Neural cell (in vitro differentiated cells): ENCODE data around the gene SLIT3. TPM values are rescaled to one million over a fixed set of nuclear protein-coding genes. Genes with fewer than 3 reads are reported as not detected.
"Not testable (repeated sequence)": the region's sequence is repeated elsewhere in the genome, so short reads cannot be mapped to it uniquely, and the experiment has no call there.

Experiments used
- H2AFZ ChIP-seq: fragments of 200-600, 300-800 bp; sonication (generic), shearing (Covaris generic); 2 replicates; pipeline ENCODE4 v1.6.0; 2014; ENCODE audit warnings: low read depth, mild to moderate bottlenecking, antibody characterized with exemption, low read length, moderate library complexity
- H3F3A ChIP-seq: fragments of 200-600 bp; shearing (Covaris generic); 2 replicates; pipeline ENCODE4 v1.6.1; 2016; ENCODE audit warnings: mild to moderate bottlenecking, moderate library complexity, mixed read lengths, antibody characterized with exemption, low read length; ENCODE audit not compliant: insufficient read depth, poor library complexity, severe bottlenecking
- H3K27ac ChIP-seq: fragments of 200-600, 300-800 bp; sonication (generic), shearing (Covaris generic); 2 replicates; pipeline ENCODE4 v1.5.1; 2014; ENCODE audit warnings: mild to moderate bottlenecking, low read length, moderate library complexity
- H3K27me3 ChIP-seq: fragments of 300-800, 200-600 bp; sonication (generic), shearing (Covaris generic); 2 replicates; pipeline ENCODE4 v1.6.0; 2014; ENCODE audit warnings: mild to moderate bottlenecking, low read depth, low read length, moderate library complexity; ENCODE audit not compliant: insufficient read depth
- H3K36me3 ChIP-seq: fragments of 300-800, 200-600 bp; sonication (generic), shearing (Covaris generic); 2 replicates; pipeline ENCODE4 v1.5.1; 2014; ENCODE audit warnings: mild to moderate bottlenecking, antibody characterized with exemption, low read length, moderate library complexity; ENCODE audit not compliant: insufficient read depth
- H3K4me2 ChIP-seq: fragments of 300-800, 200-600 bp; sonication (generic), shearing (Covaris generic); 2 replicates; pipeline ENCODE4 v1.6.0; 2014; ENCODE audit warnings: mild to moderate bottlenecking, low read length
- H3K4me3 ChIP-seq: fragments of 300-800, 200-600 bp; sonication (generic), shearing (Covaris generic); 2 replicates; pipeline ENCODE4 v1.5.1; 2014; ENCODE audit warnings: mild to moderate bottlenecking, low read length, moderate library complexity
- H3K79me2 ChIP-seq: fragments of 200-600 bp; shearing (Covaris generic); replicated peaks from 2 replicates; pipeline ENCODE4 v1.6.0; 2014; ENCODE audit warnings: mild to moderate bottlenecking, low read length, moderate library complexity; ENCODE audit not compliant: insufficient read depth
- H3K9ac ChIP-seq: fragments of 300-800, 200-600 bp; sonication (generic), shearing (Covaris generic); 2 replicates; pipeline ENCODE4 v1.6.1; 2016; ENCODE audit warnings: mild to moderate bottlenecking, low read length, mixed read lengths
- H3K9me2 ChIP-seq: fragments of 200-600 bp; shearing (Covaris generic); 2 replicates; pipeline ENCODE4 v1.6.1; 2016; ENCODE audit warnings: mild to moderate bottlenecking, low read length, mixed read lengths; ENCODE audit not compliant: insufficient read depth
- H3K9me3 ChIP-seq: fragments of 200-600, 300-800 bp; sonication (generic), shearing (Covaris generic); 2 replicates; pipeline ENCODE4 v1.6.1; 2016; ENCODE audit warnings: mild to moderate bottlenecking, mixed run types, low read length, moderate library complexity, mixed read lengths
- H4K20me1 ChIP-seq: fragments of 200-600 bp; shearing (Covaris generic); 2 replicates; pipeline ENCODE4 v1.6.1; 2016; ENCODE audit warnings: mild to moderate bottlenecking, mixed run types; ENCODE audit not compliant: insufficient read depth
- EP300 ChIP-seq: fragments of 450-650 bp; conservative IDR thresholded peaks from 2 replicates; pipeline ENCODE4 v1.6.1; 2014; ENCODE audit warnings: antibody characterized with exemption, mild to moderate bottlenecking, moderate library complexity; ENCODE audit not compliant: poor library complexity, severe bottlenecking
- EZH2 ChIP-seq: fragments of 200-600, 300-800 bp; shearing (Covaris generic), sonication (generic); IDR thresholded peaks from 2 replicates; pipeline ENCODE4 v1.6.1; 2014; ENCODE audit warnings: antibody characterized with exemption, low read length, borderline replicate concordance, mild to moderate bottlenecking; ENCODE audit not compliant: insufficient read depth, poor library complexity, severe bottlenecking
- MXI1 ChIP-seq: fragments of 450-650 bp; conservative IDR thresholded peaks from 2 replicates; pipeline ENCODE4 v1.6.1; 2014; ENCODE audit warnings: antibody characterized with exemption, mild to moderate bottlenecking; ENCODE audit not compliant: poor library complexity, severe bottlenecking
- POLR2AphosphoS5 ChIP-seq: IDR thresholded peaks from 2 replicates; pipeline ENCODE4 v1.6.1; 2012
- RAD21 ChIP-seq: fragments of 450-650 bp; conservative IDR thresholded peaks from 2 replicates; pipeline ENCODE4 v1.6.1; 2014; ENCODE audit warnings: antibody characterized with exemption, mild to moderate bottlenecking, moderate library complexity
- SMC3 ChIP-seq: fragments of 450-650 bp; conservative IDR thresholded peaks from 2 replicates; pipeline ENCODE4 v1.6.1; 2014; ENCODE audit warnings: antibody characterized with exemption, mild to moderate bottlenecking, moderate library complexity; ENCODE audit not compliant: poor library complexity
- TAF1 ChIP-seq: IDR thresholded peaks from 2 replicates; pipeline ENCODE4 v1.6.1; 2012; ENCODE audit warnings: low read depth
- polyA plus RNA-seq: library from polyadenylated mRNA; depleted of rRNA; stranded (reverse); fragments of >200 nt; gene quantifications from 2 replicates; pipeline ENCODE4 v1.2.3, GENCODE V29; 2014
- TF ChIP-seq, protein P1 (sequence below): IDR thresholded peaks from 2 replicates; pipeline ENCODE4 v1.6.1; 2012; ENCODE audit warnings: borderline replicate concordance
- TF ChIP-seq, protein P2 (sequence below): fragments of 450-650 bp; IDR thresholded peaks from 2 replicates; pipeline ENCODE4 v1.5.1; 2014; ENCODE audit warnings: antibody characterized with exemption, mild to moderate bottlenecking, moderate library complexity; ENCODE audit not compliant: poor library complexity, severe bottlenecking

The SLIT3 gene
- polyA plus RNA-seq, 1 donor from 2014 or later, result 1.2 TPM

DNA sequence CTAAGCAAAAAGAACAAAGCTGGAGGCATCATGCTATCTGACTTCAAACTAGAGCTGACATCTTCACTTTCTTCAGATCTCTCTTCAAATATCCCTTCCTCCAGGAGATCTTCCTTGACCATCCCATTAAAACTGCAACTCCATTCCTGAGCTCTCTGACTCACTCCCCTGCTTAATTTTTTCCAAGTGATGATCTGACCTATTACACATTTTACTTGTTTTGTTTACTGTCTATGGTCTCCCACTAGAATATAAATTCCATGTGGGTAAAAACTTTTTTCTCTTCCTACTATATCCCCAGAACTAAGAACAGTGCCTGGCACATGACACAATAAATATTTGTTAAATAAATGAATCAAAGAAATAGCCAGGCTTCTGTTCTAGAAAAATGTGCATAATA is 87.5 kb downstream of the SLIT3 start:
- H3K9me3 ChIP-seq, result no peaks in the 10 kb centered on the region
- no peak overlapping the region for H3K4me2 ChIP-seq
- no peak overlapping the region for H3K27ac ChIP-seq
- no peaks in the 10 kb centered on the region for H4K20me1 ChIP-seq
- H2AFZ ChIP-seq, result no peak overlapping the region
- no peaks in the 10 kb centered on the region for H3K36me3 ChIP-seq
- TF ChIP-seq TAF1 (no peak), POLR2AphosphoS5 (no peak), EP300 (no peak), RAD21 (no peak), EZH2 (no peak)
- TF ChIP-seq, protein P1, sequence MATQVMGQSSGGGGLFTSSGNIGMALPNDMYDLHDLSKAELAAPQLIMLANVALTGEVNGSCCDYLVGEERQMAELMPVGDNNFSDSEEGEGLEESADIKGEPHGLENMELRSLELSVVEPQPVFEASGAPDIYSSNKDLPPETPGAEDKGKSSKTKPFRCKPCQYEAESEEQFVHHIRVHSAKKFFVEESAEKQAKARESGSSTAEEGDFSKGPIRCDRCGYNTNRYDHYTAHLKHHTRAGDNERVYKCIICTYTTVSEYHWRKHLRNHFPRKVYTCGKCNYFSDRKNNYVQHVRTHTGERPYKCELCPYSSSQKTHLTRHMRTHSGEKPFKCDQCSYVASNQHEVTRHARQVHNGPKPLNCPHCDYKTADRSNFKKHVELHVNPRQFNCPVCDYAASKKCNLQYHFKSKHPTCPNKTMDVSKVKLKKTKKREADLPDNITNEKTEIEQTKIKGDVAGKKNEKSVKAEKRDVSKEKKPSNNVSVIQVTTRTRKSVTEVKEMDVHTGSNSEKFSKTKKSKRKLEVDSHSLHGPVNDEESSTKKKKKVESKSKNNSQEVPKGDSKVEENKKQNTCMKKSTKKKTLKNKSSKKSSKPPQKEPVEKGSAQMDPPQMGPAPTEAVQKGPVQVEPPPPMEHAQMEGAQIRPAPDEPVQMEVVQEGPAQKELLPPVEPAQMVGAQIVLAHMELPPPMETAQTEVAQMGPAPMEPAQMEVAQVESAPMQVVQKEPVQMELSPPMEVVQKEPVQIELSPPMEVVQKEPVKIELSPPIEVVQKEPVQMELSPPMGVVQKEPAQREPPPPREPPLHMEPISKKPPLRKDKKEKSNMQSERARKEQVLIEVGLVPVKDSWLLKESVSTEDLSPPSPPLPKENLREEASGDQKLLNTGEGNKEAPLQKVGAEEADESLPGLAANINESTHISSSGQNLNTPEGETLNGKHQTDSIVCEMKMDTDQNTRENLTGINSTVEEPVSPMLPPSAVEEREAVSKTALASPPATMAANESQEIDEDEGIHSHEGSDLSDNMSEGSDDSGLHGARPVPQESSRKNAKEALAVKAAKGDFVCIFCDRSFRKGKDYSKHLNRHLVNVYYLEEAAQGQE, result no peak
- no peaks in the 10 kb centered on the region for H3K79me2 ChIP-seq
- H3K4me3 ChIP-seq, result no peak overlapping the region
- H3F3A ChIP-seq, result no peaks in the 10 kb centered on the region
- H3K9ac ChIP-seq, result no peak overlapping the region
- H3K9me2 ChIP-seq, result no peaks in the 10 kb centered on the region
- no peaks in the 10 kb centered on the region for H3K27me3 ChIP-seq

DNA sequence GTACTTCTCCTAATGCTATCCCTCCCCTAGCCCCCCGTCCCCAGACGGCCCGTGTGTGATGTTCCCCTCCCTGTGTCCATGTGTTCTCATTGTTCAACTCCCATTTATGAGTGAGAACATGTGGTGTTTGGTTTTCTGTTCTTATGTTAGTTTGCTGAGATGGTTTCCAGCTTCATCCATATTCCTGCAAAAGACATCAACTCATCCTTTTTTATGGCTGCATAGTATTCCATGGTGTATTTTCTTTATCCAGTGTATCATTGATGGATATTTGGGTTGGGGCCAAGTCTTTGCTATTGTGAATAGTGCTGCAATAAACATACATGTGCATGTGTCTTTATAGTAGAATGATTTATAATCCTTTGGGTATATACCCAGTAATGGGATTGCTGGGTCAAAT is 89.2 kb downstream of the SLIT3 start:
- not testable (repeated sequence) for H3K9me2 ChIP-seq, H3K4me2 ChIP-seq, H3K79me2 ChIP-seq

DNA sequence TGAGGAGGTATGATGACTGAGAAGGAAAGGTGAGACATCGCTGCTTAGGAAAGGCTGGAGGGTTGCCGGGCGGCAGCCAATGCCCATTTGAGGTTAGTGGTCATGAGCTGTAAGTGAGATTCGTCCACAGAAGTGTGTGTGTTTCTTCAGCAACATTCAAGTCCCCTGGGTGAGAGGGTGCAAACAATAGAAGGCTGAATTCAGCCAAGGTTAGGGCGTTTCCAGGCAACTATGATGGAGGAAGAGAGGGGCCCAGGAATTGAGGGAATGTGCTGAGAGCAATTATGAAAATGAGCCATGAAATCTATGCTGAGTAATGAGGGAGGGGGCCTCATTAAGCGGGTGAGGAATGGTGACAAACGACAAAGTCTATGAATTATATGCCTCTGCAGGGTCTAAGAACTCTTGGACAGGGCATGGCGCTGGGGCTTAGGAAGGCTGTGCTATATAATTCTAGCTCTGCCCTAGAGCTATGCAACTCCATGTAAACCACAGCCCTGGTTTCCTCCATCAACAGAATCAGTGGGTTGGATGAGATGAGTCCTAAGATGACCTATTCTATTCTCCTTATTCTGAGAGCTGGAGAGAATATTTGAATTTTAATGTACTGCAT is 96.0 kb downstream of the SLIT3 start:
- Histone ChIP-seq H3K4me3 (no peak overlapping the region), H3K9me3 (no peaks in the 10 kb centered on the region), H4K20me1 (no peaks in the 10 kb centered on the region), H3K9me2 (no peaks in the 10 kb centered on the region), H3K4me2 (no peak overlapping the region), H2AFZ (no peak overlapping the region), H3F3A (no peaks in the 10 kb centered on the region), H3K27me3 (no peaks in the 10 kb centered on the region), H3K79me2 (no peaks in the 10 kb centered on the region), H3K9ac (no peak overlapping the region), H3K27ac (no peak overlapping the region), H3K36me3 (no peaks in the 10 kb centered on the region)
- TF ChIP-seq RAD21 (no peak), SMC3 (no peak), MXI1 (no peak), TAF1 (no peak), EP300 (no peak), POLR2AphosphoS5 (no peak), EZH2 (no peak)
- TF ChIP-seq, protein P2, sequence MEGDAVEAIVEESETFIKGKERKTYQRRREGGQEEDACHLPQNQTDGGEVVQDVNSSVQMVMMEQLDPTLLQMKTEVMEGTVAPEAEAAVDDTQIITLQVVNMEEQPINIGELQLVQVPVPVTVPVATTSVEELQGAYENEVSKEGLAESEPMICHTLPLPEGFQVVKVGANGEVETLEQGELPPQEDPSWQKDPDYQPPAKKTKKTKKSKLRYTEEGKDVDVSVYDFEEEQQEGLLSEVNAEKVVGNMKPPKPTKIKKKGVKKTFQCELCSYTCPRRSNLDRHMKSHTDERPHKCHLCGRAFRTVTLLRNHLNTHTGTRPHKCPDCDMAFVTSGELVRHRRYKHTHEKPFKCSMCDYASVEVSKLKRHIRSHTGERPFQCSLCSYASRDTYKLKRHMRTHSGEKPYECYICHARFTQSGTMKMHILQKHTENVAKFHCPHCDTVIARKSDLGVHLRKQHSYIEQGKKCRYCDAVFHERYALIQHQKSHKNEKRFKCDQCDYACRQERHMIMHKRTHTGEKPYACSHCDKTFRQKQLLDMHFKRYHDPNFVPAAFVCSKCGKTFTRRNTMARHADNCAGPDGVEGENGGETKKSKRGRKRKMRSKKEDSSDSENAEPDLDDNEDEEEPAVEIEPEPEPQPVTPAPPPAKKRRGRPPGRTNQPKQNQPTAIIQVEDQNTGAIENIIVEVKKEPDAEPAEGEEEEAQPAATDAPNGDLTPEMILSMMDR, result no peak
- TF ChIP-seq, protein P1, result no peak

More for the DNA sequence above, 89.2 kb downstream of the SLIT3 start:
- H3K27ac ChIP-seq, H3K9ac ChIP-seq, H3F3A ChIP-seq, H2AFZ ChIP-seq, H3K36me3 ChIP-seq, H4K20me1 ChIP-seq, H3K9me3 ChIP-seq, H3K27me3 ChIP-seq, H3K4me3 ChIP-seq: not testable (repeated sequence)
